ENCODE data around the gene RNF169.

Gene RNF169

GRCh38 chr11:74720596-74721478 is 27.8 kb upstream of the RNF169 start:
- no peak overlapping the region for H3K27ac ChIP-seq
- H3K4me3 ChIP-seq: no peak overlapping the region
- H3K36me3 ChIP-seq (ENCODE audit: insufficient read depth, low read length): no peaks in the 10 kb centered on the region
- H3K9ac ChIP-seq (ENCODE audit: insufficient read length): no peak overlapping the region
- TF ChIP-seq POLR2AphosphoS5 (IDR thresholded peaks at IDR 0.05; ENCODE audit: borderline replicate concordance, low read depth, low read length) (no peak), FOXP2 (optimal IDR thresholded peaks at IDR 0.05; ENCODE audit: control extremely low read depth, extremely low read length, insufficient read depth) (no peak), EZH2 (IDR thresholded peaks at IDR 0.05) (no peak)
- no peaks in the 10 kb centered on the region for H3K9me3 ChIP-seq (ENCODE audit: low read depth, low read length)
- no peak for DNase-seq (ENCODE audit: low read depth, low spot score)

GRCh38 chr11:74721479-74721835 is 27.2 kb upstream of the RNF169 start:
- no peak for DNase-seq (ENCODE audit: low read depth, low spot score)
- TF ChIP-seq POLR2AphosphoS5 (IDR thresholded peaks at IDR 0.05; ENCODE audit: borderline replicate concordance, low read depth, low read length) (no peak), EZH2 (IDR thresholded peaks at IDR 0.05) (no peak), FOXP2 (optimal IDR thresholded peaks at IDR 0.05; ENCODE audit: control extremely low read depth, extremely low read length, insufficient read depth) (no peak)

GRCh38 chr11:74723511-74723910 is 25.1 kb upstream of the RNF169 start:
- Histone ChIP-seq H3K4me3 (no peak overlapping the region), H3K36me3 (ENCODE audit: insufficient read depth, low read length) (no peaks in the 10 kb centered on the region), H3K27ac (no peak overlapping the region), H3K9ac (ENCODE audit: insufficient read length) (no peak overlapping the region), H3K9me3 (ENCODE audit: low read depth, low read length) (no peaks in the 10 kb centered on the region)
- DNase-seq (ENCODE audit: low read depth, low spot score): no peak
- TF ChIP-seq EZH2 (IDR thresholded peaks at IDR 0.05): no peak
- no peak for TF ChIP-seq FOXP2 (optimal IDR thresholded peaks at IDR 0.05; ENCODE audit: control extremely low read depth, extremely low read length, insufficient read depth)
- no peak for TF ChIP-seq POLR2AphosphoS5 (IDR thresholded peaks at IDR 0.05; ENCODE audit: borderline replicate concordance, low read depth, low read length)

More at GRCh38 chr11:74721479-74721835, 27.2 kb upstream of the RNF169 start:
- H3K4me3 ChIP-seq: no peak overlapping the region
- no peak overlapping the region for H3K9ac ChIP-seq (ENCODE audit: insufficient read length)
- H3K36me3 ChIP-seq (ENCODE audit: insufficient read depth, low read length): no peaks in the 10 kb centered on the region
- H3K9me3 ChIP-seq (ENCODE audit: low read depth, low read length): no peaks in the 10 kb centered on the region
- no peak overlapping the region for H3K27ac ChIP-seq

GRCh38 chr11:74725701-74726100 is 22.9 kb upstream of the RNF169 start:
- H3K9ac ChIP-seq (ENCODE audit: insufficient read length): no peak overlapping the region
- TF ChIP-seq EZH2 (IDR thresholded peaks at IDR 0.05): no peak
- TF ChIP-seq POLR2AphosphoS5 (IDR thresholded peaks at IDR 0.05; ENCODE audit: borderline replicate concordance, low read depth, low read length): no peak
- no peak for TF ChIP-seq FOXP2 (optimal IDR thresholded peaks at IDR 0.05; ENCODE audit: control extremely low read depth, extremely low read length, insufficient read depth)
- no peaks in the 10 kb centered on the region for H3K36me3 ChIP-seq (ENCODE audit: insufficient read depth, low read length)
- no peak overlapping the region for H3K4me3 ChIP-seq
- no peaks in the 10 kb centered on the region for H3K9me3 ChIP-seq (ENCODE audit: low read depth, low read length)
- DNase-seq (ENCODE audit: low read depth, low spot score): no peak
- H3K27ac ChIP-seq: no peak overlapping the region

- TF ChIP-seq EZH2 (IDR thresholded peaks at IDR 0.05): no peak
- no peak for TF ChIP-seq FOXP2 (optimal IDR thresholded peaks at IDR 0.05; ENCODE audit: control extremely low read depth, extremely low read length, insufficient read depth)
- TF ChIP-seq POLR2AphosphoS5 (IDR thresholded peaks at IDR 0.05; ENCODE audit: borderline replicate concordance, low read depth, low read length): no peak
- Histone ChIP-seq H3K36me3 (ENCODE audit: insufficient read depth, low read length) (no peaks in the 10 kb centered on the region), H3K9me3 (ENCODE audit: low read depth, low read length) (no peaks in the 10 kb centered on the region), H3K9ac (ENCODE audit: insufficient read length) (no peak overlapping the region), H3K27ac (no peak overlapping the region), H3K4me3 (no peak overlapping the region)
- no peak for DNase-seq (ENCODE audit: low read depth, low spot score)
Measured at GRCh38 chr11:74726547-74727182, 22.0 kb upstream of the RNF169 start.

- no peak for DNase-seq (ENCODE audit: low read depth, low spot score)
- Histone ChIP-seq H3K4me3 (no peak overlapping the region), H3K9me3 (ENCODE audit: low read depth, low read length) (no peaks in the 10 kb centered on the region), H3K9ac (ENCODE audit: insufficient read length) (no peak overlapping the region), H3K27ac (no peak overlapping the region), H3K36me3 (ENCODE audit: insufficient read depth, low read length) (no peaks in the 10 kb centered on the region)
- TF ChIP-seq POLR2AphosphoS5 (IDR thresholded peaks at IDR 0.05; ENCODE audit: borderline replicate concordance, low read depth, low read length) (no peak), EZH2 (IDR thresholded peaks at IDR 0.05) (no peak), FOXP2 (optimal IDR thresholded peaks at IDR 0.05; ENCODE audit: control extremely low read depth, extremely low read length, insufficient read depth) (no peak)
Measured at GRCh38 chr11:74729397-74729796, 19.3 kb upstream of the RNF169 start.

GRCh38 chr11:74730571-74731260 is 17.9 kb upstream of the RNF169 start:
- no peak overlapping the region for H3K4me3 ChIP-seq
- no peak overlapping the region for H3K27ac ChIP-seq
- DNase-seq (ENCODE audit: low read depth, low spot score): no peak
- H3K36me3 ChIP-seq (ENCODE audit: insufficient read depth, low read length): no peaks in the 10 kb centered on the region
- H3K9me3 ChIP-seq (ENCODE audit: low read depth, low read length): no peaks in the 10 kb centered on the region
- TF ChIP-seq EZH2 (IDR thresholded peaks at IDR 0.05) (no peak), POLR2AphosphoS5 (IDR thresholded peaks at IDR 0.05; ENCODE audit: borderline replicate concordance, low read depth, low read length) (no peak), FOXP2 (optimal IDR thresholded peaks at IDR 0.05; ENCODE audit: control extremely low read depth, extremely low read length, insufficient read depth) (no peak)
- H3K9ac ChIP-seq (ENCODE audit: insufficient read length): no peak overlapping the region

Data from SK-N-MC (cell line).